H1 (cell line): Measurements from ENCODE around the gene UFC1. TPM values are rescaled to one million over a fixed set of nuclear protein-coding genes. Genes with fewer than 3 reads are reported as not detected.

Experiments
- CTCF ChIA-PET: fragments of 300-600 bp; sonication (Branson Sonifier 250); formaldehyde crosslinking; loops from one replicate; lab custom pipeline; 2021; ENCODE audit not compliant: partially characterized antibody; lab: Charles Lee
- POLR2A ChIA-PET: fragments of 300-600 bp; sonication (Branson Sonifier 250); formaldehyde crosslinking; loops from one replicate; lab custom pipeline; 2021; ENCODE audit warnings: inconsistent platforms; ENCODE audit not compliant: partially characterized antibody; lab: Charles Lee
- DNase-seq, 2 experiments: peaks; one replicate each; pipeline versions ENCODE4 v3.0.0 to v3.0.0-alpha.2; 2010 to 2022; ENCODE audit warnings: low spot score in 2 of 2, low read depth in 1 of 2, mixed read lengths in 1 of 2
- FAIRE-seq: peaks from 2 replicates; lab custom pipeline; 2011; peaks lifted over from hg19 to GRCh38; lab: Jason Lieb, UNC
- H2AFZ ChIP-seq: 2 replicates; pipeline ENCODE4 v1.8.1; 2012; ENCODE audit warnings: low read length, inconsistent platforms
- H2AK5ac ChIP-seq: 2 replicates; pipeline ENCODE4 v1.6.1; 2013; ENCODE audit warnings: low read depth, low read length
- H2BK120ac ChIP-seq: replicated peaks from 2 replicates; pipeline ENCODE3; 2013; ENCODE audit warnings: low read depth, low read length, inconsistent platforms
- H2BK12ac ChIP-seq: 2 replicates; pipeline ENCODE4 v1.6.1; 2013; ENCODE audit warnings: low read depth, low read length
- H2BK15ac ChIP-seq: 2 replicates; pipeline ENCODE4 v1.6.1; 2013; ENCODE audit warnings: low read length
- H2BK20ac ChIP-seq: 2 replicates; pipeline ENCODE4 v1.6.1; 2013; ENCODE audit warnings: low read length
- H2BK5ac ChIP-seq: 2 replicates; pipeline ENCODE4 v1.6.1; 2013; ENCODE audit warnings: low read depth, low read length
- H3K14ac ChIP-seq: 2 replicates; pipeline ENCODE4 v1.6.1; 2013; ENCODE audit warnings: inconsistent platforms; ENCODE audit not compliant: insufficient read length
- H3K18ac ChIP-seq: 2 replicates; pipeline ENCODE4 v1.6.1; 2013; ENCODE audit warnings: low read length; ENCODE audit errors: extremely low read depth
- H3K23ac ChIP-seq: 2 replicates; pipeline ENCODE4 v1.6.1; 2013; ENCODE audit warnings: inconsistent platforms; ENCODE audit not compliant: insufficient read length
- H3K23me2 ChIP-seq: 2 replicates; pipeline ENCODE4 v1.6.1; 2013; ENCODE audit warnings: low read depth, low read length
- H3K27ac ChIP-seq: 2 replicates; pipeline ENCODE4 v1.6.1; 2011; ENCODE audit warnings: low read depth, low read length, inconsistent platforms
- H3K27me3 ChIP-seq, 4 experiments: replicated peaks in 1 of 4; 1 replicate in 1 of 4; 2 replicates in 3 of 4; pipeline versions ENCODE4 v1.6.1 to v1.8.1; 2011 to 2013; ENCODE audit warnings: low read length in 3 of 4, mild to moderate bottlenecking in 3 of 4, inconsistent platforms in 2 of 4, mixed read lengths in 2 of 4, moderate library complexity in 1 of 4; ENCODE audit not compliant: control insufficient read depth in 3 of 4, insufficient read depth in 3 of 4; ENCODE audit errors: extremely low read depth in 1 of 4
- H3K36me3 ChIP-seq, 4 experiments: 2 replicates each; pipeline versions ENCODE4 v1.6.1 to v1.8.1; 2011 to 2013; ENCODE audit warnings: mild to moderate bottlenecking in 4 of 4, low read length in 3 of 4, moderate library complexity in 2 of 4, control low read depth in 1 of 4, inconsistent platforms in 1 of 4; ENCODE audit not compliant: insufficient read depth in 4 of 4, control insufficient read depth in 2 of 4
- H3K4ac ChIP-seq: replicated peaks from 2 replicates; pipeline ENCODE3; 2013; ENCODE audit warnings: low read length, low read depth, mixed read lengths, inconsistent platforms; ENCODE audit not compliant: insufficient read length
- H3K4me1 ChIP-seq, 4 experiments: replicated peaks in 1 of 4; 1 replicate in 1 of 4; 2 replicates in 3 of 4; pipeline versions ENCODE4 v1.6.1 to v1.8.1; 2011 to 2013; ENCODE audit warnings: low read length in 3 of 4, inconsistent platforms in 2 of 4, mixed read lengths in 1 of 4; ENCODE audit not compliant: insufficient read depth in 4 of 4, control insufficient read depth in 3 of 4
- H3K4me2 ChIP-seq, 2 experiments: 2 replicates each; pipeline versions ENCODE4 v1.6.1 to v1.8.1; 2011 to 2013; ENCODE audit warnings: low read depth in 2 of 2, low read length in 2 of 2, control low read depth in 1 of 2, inconsistent platforms in 1 of 2, mild to moderate bottlenecking in 1 of 2; ENCODE audit not compliant: insufficient read depth in 1 of 2
- H3K4me3 ChIP-seq, 4 experiments: fragments of 200-600, 300-600 bp in 1 of 4; sonication (generic), shearing (Covaris generic), sonication (Bioruptor Twin) in 1 of 4; 2 replicates each; pipeline versions ENCODE4 v1.5.1 to v1.8.1; 2011 to 2016; ENCODE audit warnings: low read length in 4 of 4, low read depth in 3 of 4, control low read depth in 2 of 4, inconsistent platforms in 2 of 4, mild to moderate bottlenecking in 2 of 4, mixed read lengths in 1 of 4, moderate library complexity in 1 of 4; ENCODE audit not compliant: insufficient read depth in 2 of 4; ENCODE audit errors: extremely low read depth in 1 of 4
- H3K56ac ChIP-seq: replicated peaks from 2 replicates; pipeline ENCODE3; 2013; ENCODE audit warnings: low read depth, mild to moderate bottlenecking, mixed read lengths, low read length, inconsistent platforms; ENCODE audit not compliant: insufficient read length
- H3K79me1 ChIP-seq: 2 replicates; pipeline ENCODE4 v1.6.1; 2013; ENCODE audit warnings: low read depth, low read length, control low read depth
- H3K79me2 ChIP-seq, 2 experiments: 2 replicates each; pipeline versions ENCODE4 v1.6.1 to v1.8.1; 2012 to 2013; ENCODE audit warnings: low read length in 2 of 2, mild to moderate bottlenecking in 2 of 2, inconsistent platforms in 1 of 2; ENCODE audit not compliant: insufficient read depth in 2 of 2, control insufficient read depth in 1 of 2
- H3K9ac ChIP-seq, 4 experiments: replicated peaks in 1 of 4; 1 replicate in 1 of 4; 2 replicates in 3 of 4; pipeline versions ENCODE4 v1.6.1 to v1.8.1; 2011 to 2013; ENCODE audit warnings: low read depth in 3 of 4, low read length in 3 of 4, control low read depth in 2 of 4, mild to moderate bottlenecking in 2 of 4, moderate library complexity in 2 of 4, inconsistent platforms in 1 of 4; ENCODE audit errors: extremely low read depth in 1 of 4
- H3K9me3 ChIP-seq, 2 experiments: 2 replicates each; pipeline versions ENCODE4 v1.6.1 to v1.8.1; 2012 to 2013; ENCODE audit warnings: mild to moderate bottlenecking in 2 of 2, moderate library complexity in 2 of 2, control low read depth in 1 of 2, inconsistent platforms in 1 of 2, low read depth in 1 of 2, low read length in 1 of 2, mixed read lengths in 1 of 2; ENCODE audit not compliant: insufficient read depth in 2 of 2
- H4K20me1 ChIP-seq, 2 experiments: replicated peaks in 1 of 2; 2 replicates each; pipeline versions ENCODE3 to v1.8.1; 2011 to 2013; ENCODE audit warnings: inconsistent platforms in 2 of 2, low read length in 2 of 2, mild to moderate bottlenecking in 1 of 2; ENCODE audit not compliant: insufficient read depth in 2 of 2, control insufficient read depth in 1 of 2
- H4K5ac ChIP-seq: 2 replicates; pipeline ENCODE4 v1.6.1; 2013; ENCODE audit warnings: low read length, low read depth, mixed read lengths, inconsistent platforms; ENCODE audit not compliant: insufficient read length
- H4K8ac ChIP-seq: 2 replicates; pipeline ENCODE4 v1.8.0; 2013; ENCODE audit warnings: mild to moderate bottlenecking, moderate library complexity, low read length, inconsistent platforms; ENCODE audit not compliant: insufficient read depth; ENCODE audit errors: extremely low read depth
- H4K91ac ChIP-seq: replicated peaks from 2 replicates; pipeline ENCODE3; 2013; ENCODE audit warnings: low read length, mixed read lengths, inconsistent platforms; ENCODE audit not compliant: insufficient read length
- ASH2L ChIP-seq: fragments of 200-600, 300-600 bp; sonication (generic); IDR thresholded peaks from one replicate; pipeline ENCODE4 v1.7.1; 2017; ENCODE audit warnings: low read length
- CTCF ChIP-seq, 3 experiments: IDR thresholded peaks; 1 replicate in 2 of 3; 2 replicates in 1 of 3; pipeline versions ENCODE4 v1.5.1 to v1.6.1; 2011; ENCODE audit warnings: low read length in 3 of 3, mild to moderate bottlenecking in 3 of 3, inconsistent platforms in 2 of 3, low read depth in 1 of 3, moderate library complexity in 1 of 3; ENCODE audit not compliant: insufficient read depth in 1 of 3; ENCODE audit errors: control extremely low read depth in 1 of 3
- HDAC2 ChIP-seq, 2 experiments: fragments of 300-600 bp in 1 of 2; sonication (generic) in 1 of 2; IDR thresholded peaks; 2 replicates each; pipeline ENCODE4 v1.6.1; 2011 to 2012; ENCODE audit warnings: low read depth in 2 of 2, low read length in 2 of 2, mild to moderate bottlenecking in 2 of 2, moderate library complexity in 2 of 2, borderline replicate concordance in 1 of 2, inconsistent platforms in 1 of 2
- SAP30 ChIP-seq: fragments of 300-600 bp; sonication (generic); IDR thresholded peaks from 2 replicates; pipeline ENCODE4 v1.7.1; 2012; ENCODE audit warnings: low read length, moderate library complexity, mild to moderate bottlenecking, inconsistent platforms; ENCODE audit not compliant: insufficient read depth, insufficient replicate concordance
- SP2 ChIP-seq: IDR thresholded peaks from 2 replicates; pipeline ENCODE4 v1.6.1; 2012; ENCODE audit warnings: mild to moderate bottlenecking, low read length, inconsistent platforms
- WGBS, 2 experiments: shearing (Covaris generic) in 1 of 2; methylation state at CpG; one replicate each; pipeline versions ENCODE4 v1.1.6 to v1.1.7; 2013 to 2015; ENCODE audit warnings: low lambda C conversion rate in 2 of 2, mixed read lengths in 2 of 2, inconsistent platforms in 1 of 2, low coverage in 1 of 2, missing lambda C conversion rate in 1 of 2; ENCODE audit not compliant: insufficient replicate concordance in 2 of 2, insufficient coverage in 1 of 2, insufficient read length in 1 of 2; ENCODE audit errors: extremely low coverage in 1 of 2, missing lambda C conversion rate in 1 of 2; 5-methylcytosine and 5-hydroxymethylcytosine counted together
- polyA plus RNA-seq, 7 experiments: library from polyadenylated mRNA; depleted of rRNA in 3 of 7; stranded (reverse) in 5 of 7; unstranded in 2 of 7; fragments of >200 nt in 5 of 7; fragments of 200-250 nt in 2 of 7; gene quantifications; 1 replicate in 5 of 7; 2 replicates in 1 of 7; 4 replicates in 1 of 7; pipeline versions ENCODE4 v1.2.1 to v1.2.3, GENCODE V29; 2011 to 2013; ENCODE audit warnings: missing spikeins in 2 of 7, mixed read lengths in 2 of 7
- total RNA-seq: library from RNA; stranded (reverse); fragmentation: NEBNext Ultra II Directional; extraction: Animal tissue kit (Norgen Biotek cat#: 25700); gene quantifications from 2 replicates; pipeline ENCODE4 v1.2.1, GENCODE V29; 2021
- TF ChIP-seq, protein P1 (sequence below): IDR thresholded peaks from 2 replicates; pipeline ENCODE4 v1.6.1; 2012; ENCODE audit warnings: inconsistent platforms

UFC1 gene
- total and polyA plus RNA-seq, 2 of the 8 experiments (the other 6 are each of a cell fraction or from before 2014, with no cell fraction given), result 67.8 to 102 TPM

DNA sequence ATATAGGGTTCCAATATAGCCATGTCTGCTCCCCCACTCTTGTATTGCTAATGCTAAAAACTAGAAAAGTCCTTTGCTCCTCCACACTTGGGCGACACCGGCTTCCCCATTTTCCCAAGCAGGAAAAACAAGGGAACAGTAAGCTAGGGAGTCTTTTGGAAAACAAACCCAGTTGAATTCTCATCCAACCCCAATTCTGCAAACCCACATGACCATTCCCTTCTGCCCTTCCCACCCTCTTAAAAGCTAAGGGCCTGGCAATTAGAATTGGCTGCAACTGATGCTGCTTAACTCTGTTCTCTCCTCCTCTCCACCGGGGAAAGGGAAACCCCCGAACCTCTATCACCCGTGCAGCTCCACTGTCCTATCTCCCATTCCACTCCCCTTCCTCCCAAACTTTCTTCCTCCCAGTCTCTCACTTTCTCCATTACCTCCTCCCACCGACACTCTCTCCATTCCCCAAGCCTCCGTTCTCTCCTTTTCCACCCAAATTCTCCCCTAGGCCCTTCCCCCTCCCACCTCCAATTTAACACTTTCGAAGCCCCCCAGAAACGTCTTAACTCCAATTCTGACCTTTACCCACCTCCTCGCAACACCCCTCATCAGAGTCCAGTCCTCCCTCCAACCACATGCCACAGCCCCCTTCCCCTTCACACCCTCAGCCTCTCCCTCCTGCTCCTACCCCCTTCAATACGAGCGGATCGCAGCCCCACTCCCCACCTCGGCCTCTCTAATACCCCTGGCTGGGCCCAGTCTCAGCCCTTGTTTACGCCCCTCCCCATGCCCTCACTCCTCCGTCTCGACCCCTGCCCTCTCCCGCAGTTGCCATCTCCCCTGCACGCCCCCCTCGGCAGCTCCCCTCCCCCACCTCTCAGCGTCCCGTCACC lies 22.0 kb upstream of the UFC1 start:
- H4K8ac ChIP-seq, result peak overlapping the region; percentile 95; the same call in 1 of the 2 replicates
- no peaks in the 10 kb centered on the region for H3K27me3 ChIP-seq
- H4K91ac ChIP-seq, result peak overlapping the region; percentile 61
- H3K9me3 ChIP-seq, result no peaks in the 10 kb centered on the region
- peak overlapping the region; percentile 87 for H2BK5ac ChIP-seq
- no peak overlapping the region for H2AK5ac ChIP-seq
- POLR2A ChIA-PET, result interaction anchor here (0.6 to 9.6 kb wide), 20 partner anchors 10 to 220 kb away, joined by 3 to 130 read pairs (median 6); partner anchors contain the start of genes ADAMTS4, B4GALT3, F11R and KLHDC9
- no peak overlapping the region for H2BK120ac ChIP-seq
- no peak overlapping the region for H2AFZ ChIP-seq
- H2BK12ac ChIP-seq, result no peak overlapping the region
- no peak overlapping the region for H2BK20ac ChIP-seq
- DNase-seq (no peak), FAIRE-seq (no peak)
- H3K18ac ChIP-seq, result peak overlapping the region; percentile 55
- H3K14ac ChIP-seq, result peak overlapping the region; percentile 23
- peak overlapping the region; percentile 75 to 78 for H3K4me2 ChIP-seq
- peak overlapping the region; percentile 79 for H4K5ac ChIP-seq
- peaks cover 9% of the 10 kb centered on the region for H3K79me1 ChIP-seq
- H3K4ac ChIP-seq, result peak overlapping the region; percentile 58
- H3K9ac ChIP-seq, result peak overlapping the region in 3 of 4 experiments; percentile 64 to 85 (median 83); a peak in 5 of 7 replicates
- CTCF ChIA-PET, result interaction anchor here (0.9 to 2.7 kb wide), 5 partner anchors 9 to 35 kb away, joined by 3 to 10 read pairs (median 5); partner anchors contain the start of genes KLHDC9, PPOX and UFC1
- H3K23ac ChIP-seq, result no peak overlapping the region
- 4% methylated on average over 11 of the region's 22 CpGs; no CpG with 5 or more reads in 1 of the 2 experiments for WGBS, 2 experiments
- H3K4me1 ChIP-seq, result no peaks in the 10 kb centered on the region; a peak in 1 of 7 replicates
- peaks cover 0 to 56% of the 10 kb centered on the region in 2 experiments; a peak in 3 of 4 replicates for H3K79me2 ChIP-seq
- H3K27ac ChIP-seq, result peak overlapping the region; percentile 95; the same call in 1 of the 2 replicates
- H2BK15ac ChIP-seq, result 0 out of 2 replicates have a peak overlapping the region, but pooled peaks have one; percentile 81
- H4K20me1 ChIP-seq, result peaks cover 2% of the 10 kb centered on the region in 2 experiments
- H3K36me3 ChIP-seq, result peaks cover 0 to 28% (median 10%) of the 10 kb centered on the region in 4 experiments; a peak in 6 of 8 replicates
- H3K4me3 ChIP-seq, result peak overlapping the region; percentile 71 to 97 (median 84)
- peak overlapping the region; percentile 43 for H3K56ac ChIP-seq
- H3K23me2 ChIP-seq, result peaks cover 9% of the 10 kb centered on the region
- TF ChIP-seq CTCF (IDR thresholded peaks at IDR 0.05; ENCODE audit: control extremely low read depth in 1 of 3, insufficient read depth in 1 of 3, low read depth in 1 of 3, low read length in 3 of 3) (no peak), HDAC2 (IDR thresholded peaks at IDR 0.05; ENCODE audit: borderline replicate concordance in 1 of 2, low read depth in 2 of 2, low read length in 2 of 2) (peak in 1 of 2 experiments; percentile 88; a peak in 1 of 4 replicates), ASH2L (peak; percentile 80), SP2 (no peak), SAP30 (peak; percentile 68)
- TF ChIP-seq, protein P1, sequence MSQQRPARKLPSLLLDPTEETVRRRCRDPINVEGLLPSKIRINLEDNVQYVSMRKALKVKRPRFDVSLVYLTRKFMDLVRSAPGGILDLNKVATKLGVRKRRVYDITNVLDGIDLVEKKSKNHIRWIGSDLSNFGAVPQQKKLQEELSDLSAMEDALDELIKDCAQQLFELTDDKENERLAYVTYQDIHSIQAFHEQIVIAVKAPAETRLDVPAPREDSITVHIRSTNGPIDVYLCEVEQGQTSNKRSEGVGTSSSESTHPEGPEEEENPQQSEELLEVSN, result peak; percentile 79
